Subcutaneous abdominal adipose tissue (tissue), 5 donors: ENCODE data around the gene LPAR3.

Source experiments
- H3K27ac ChIP-seq: one replicate; pipeline ENCODE4 v1.7.0; 2013; ENCODE audit warnings: low read depth, mild to moderate bottlenecking, inconsistent platforms, low read length, moderate library complexity
- H3K27me3 ChIP-seq, 5 donors: one replicate each; pipeline ENCODE4 v1.7.0; 2013; ENCODE audit warnings: low read length in 5 of 5, inconsistent platforms in 1 of 5; ENCODE audit not compliant: control insufficient read depth in 5 of 5, insufficient read depth in 4 of 5
- H3K36me3 ChIP-seq, 5 donors: one replicate each; pipeline ENCODE4 v1.7.0; 2013; ENCODE audit warnings: low read length in 5 of 5; ENCODE audit not compliant: control insufficient read depth in 5 of 5, insufficient read depth in 5 of 5
- H3K4me1 ChIP-seq, 5 donors: one replicate each; pipeline ENCODE4 v1.7.0; 2013; ENCODE audit warnings: low read length in 5 of 5, mild to moderate bottlenecking in 3 of 5, moderate library complexity in 1 of 5; ENCODE audit not compliant: control insufficient read depth in 5 of 5, insufficient read depth in 5 of 5
- H3K4me3 ChIP-seq, 5 donors: one replicate each; pipeline ENCODE4 v1.7.0; 2013; ENCODE audit warnings: low read length in 5 of 5, low read depth in 1 of 5
- H3K9ac ChIP-seq, 5 donors: one replicate each; pipeline ENCODE4 v1.7.0; 2013; ENCODE audit warnings: low read length in 5 of 5, mild to moderate bottlenecking in 4 of 5, moderate library complexity in 3 of 5
- H3K9me3 ChIP-seq, 5 donors: one replicate each; pipeline ENCODE4 v1.7.0; 2013; ENCODE audit warnings: low read length in 5 of 5; ENCODE audit not compliant: control insufficient read depth in 5 of 5
- donor health status: healthy.
- donor health status: healthy.
- donor health status: healthy.
- donor health status: healthy.
- donor health status: healthy.

Gene LPAR3

GRCh38 chr1:84847253-84848250 lies 45.5 kb downstream of the LPAR3 start:
- no peaks in the 10 kb centered on the region for H3K4me1 ChIP-seq
- H3K27me3 ChIP-seq: no peaks in the 10 kb centered on the region
- no peak overlapping the region for H3K4me3 ChIP-seq
- no peak overlapping the region for H3K27ac ChIP-seq
- no peaks in the 10 kb centered on the region for H3K9me3 ChIP-seq
- H3K9ac ChIP-seq: no peak overlapping the region
- no peaks in the 10 kb centered on the region for H3K36me3 ChIP-seq

- Histone ChIP-seq H3K9me3 (no peaks in the 10 kb centered on the region), H3K27me3 (no peaks in the 10 kb centered on the region), H3K4me1 (no peaks in the 10 kb centered on the region), H3K36me3 (no peaks in the 10 kb centered on the region), H3K27ac (no peak overlapping the region), H3K4me3 (no peak overlapping the region), H3K9ac (no peak overlapping the region)
Measured at GRCh38 chr1:84846387-84846786, 46.6 kb downstream of the LPAR3 start.

- Histone ChIP-seq H3K27me3 (no peaks in the 10 kb centered on the region), H3K36me3 (no peaks in the 10 kb centered on the region), H3K4me1 (no peaks in the 10 kb centered on the region), H3K9ac (no peak overlapping the region), H3K4me3 (no peak overlapping the region), H3K27ac (no peak overlapping the region), H3K9me3 (no peaks in the 10 kb centered on the region)
Measured at GRCh38 chr1:84845357-84845756, 47.6 kb downstream of the LPAR3 start.

GRCh38 chr1:84844094-84844493 lies 48.9 kb downstream of the LPAR3 start:
- H3K9ac ChIP-seq: no peak overlapping the region
- no peak overlapping the region for H3K27ac ChIP-seq

GRCh38 chr1:84842748-84843231 lies 50.2 kb downstream of the LPAR3 start:
- Histone ChIP-seq H3K9ac (no peak overlapping the region), H3K4me1 (no peaks in the 10 kb centered on the region), H3K27me3 (peaks cover 0 to 6% (median 0%) of the 10 kb centered on the region in 5 donors), H3K4me3 (no peak overlapping the region), H3K36me3 (no peaks in the 10 kb centered on the region), H3K9me3 (no peaks in the 10 kb centered on the region), H3K27ac (no peak overlapping the region)

More at GRCh38 chr1:84844094-84844493, 48.9 kb downstream of the LPAR3 start:
- no peaks in the 10 kb centered on the region for H3K36me3 ChIP-seq
- no peak overlapping the region for H3K4me3 ChIP-seq
- no peaks in the 10 kb centered on the region for H3K27me3 ChIP-seq
- H3K9me3 ChIP-seq: no peaks in the 10 kb centered on the region
- H3K4me1 ChIP-seq: no peaks in the 10 kb centered on the region

- no peaks in the 10 kb centered on the region for H3K36me3 ChIP-seq
- H3K4me3 ChIP-seq: no peak overlapping the region
- H3K9ac ChIP-seq: no peak overlapping the region
- H3K9me3 ChIP-seq: no peaks in the 10 kb centered on the region
- H3K27ac ChIP-seq: no peak overlapping the region
- no peaks in the 10 kb centered on the region for H3K4me1 ChIP-seq
- H3K27me3 ChIP-seq: peaks cover 0 to 6% (median 0%) of the 10 kb centered on the region in 5 donors
Measured at GRCh38 chr1:84841971-84842370, 51.0 kb downstream of the LPAR3 start.

- Histone ChIP-seq H3K4me1 (no peaks in the 10 kb centered on the region), H3K4me3 (no peak overlapping the region), H3K9ac (no peak overlapping the region), H3K27ac (no peak overlapping the region), H3K27me3 (peaks cover 0 to 6% (median 0%) of the 10 kb centered on the region in 5 donors), H3K9me3 (no peaks in the 10 kb centered on the region), H3K36me3 (no peaks in the 10 kb centered on the region)
Measured at GRCh38 chr1:84840346-84840745, 52.7 kb downstream of the LPAR3 start.

- H3K9me3 ChIP-seq: no peaks in the 10 kb centered on the region
- no peaks in the 10 kb centered on the region for H3K36me3 ChIP-seq
- no peak overlapping the region for H3K27ac ChIP-seq
- no peak overlapping the region for H3K4me3 ChIP-seq
- no peak overlapping the region for H3K9ac ChIP-seq
- peaks cover 0 to 6% (median 0%) of the 10 kb centered on the region in 5 donors for H3K27me3 ChIP-seq
- no peaks in the 10 kb centered on the region for H3K4me1 ChIP-seq
Measured at GRCh38 chr1:84839544-84839943, 53.5 kb downstream of the LPAR3 start.

GRCh38 chr1:84836145-84836544 lies 56.9 kb downstream of the LPAR3 start:
- Histone ChIP-seq H3K9ac (no peak overlapping the region), H3K27me3 (peaks cover 0 to 6% (median 0%) of the 10 kb centered on the region in 5 donors), H3K36me3 (no peaks in the 10 kb centered on the region), H3K9me3 (no peaks in the 10 kb centered on the region), H3K4me3 (no peak overlapping the region), H3K4me1 (no peaks in the 10 kb centered on the region), H3K27ac (no peak overlapping the region)

GRCh38 chr1:84835169-84835568 lies 57.8 kb downstream of the LPAR3 start:
- H3K27me3 ChIP-seq: peaks cover 0 to 7% (median 0%) of the 10 kb centered on the region in 5 donors
- H3K9ac ChIP-seq: no peak overlapping the region
- H3K27ac ChIP-seq: no peak overlapping the region
- no peak overlapping the region for H3K4me3 ChIP-seq
- no peaks in the 10 kb centered on the region for H3K4me1 ChIP-seq
- no peaks in the 10 kb centered on the region for H3K9me3 ChIP-seq
- H3K36me3 ChIP-seq: no peaks in the 10 kb centered on the region
